GM10248 (cell line): ENCODE measurements around the gene EXOC6.

ENCODE experiments used
- CTCF ChIA-PET: fragments of 300-600 bp; sonication (Branson Sonifier 250); formaldehyde crosslinking; extraction: SDS; loops from one replicate; lab custom pipeline; 2021; ENCODE audit warnings: antibody characterized with exemption; lab: Yijun Ruan, JAX
- POLR2A ChIA-PET: fragments of 350-650 bp; sonication (Branson Sonifier 250); formaldehyde crosslinking; extraction: SDS; loops from one replicate; lab custom pipeline; 2020; ENCODE audit warnings: antibody characterized with exemption; lab: Yijun Ruan, JAX
- DNase-seq: peaks from one replicate; pipeline ENCODE4 v3.0.0; 2012; ENCODE audit errors: extremely low spot score
- CTCF ChIP-seq: IDR thresholded peaks from 2 replicates; pipeline ENCODE4 v1.5.1; 2012; ENCODE audit warnings: mild to moderate bottlenecking, low read depth; ENCODE audit errors: extremely low read depth, missing control alignments, control extremely low read depth

Gene EXOC6

GRCh38 chr10:93068411-93069244 lies 220.3 kb downstream of the EXOC6 start:
- TF ChIP-seq CTCF, result no peak
- ChIA-PET POLR2A (no interaction called here), CTCF (interaction anchor here (0.6 to 1.7 kb wide), 3 partner anchors 11 to 286 kb away, joined by 3 to 10 read pairs (median 4); no protein-coding TSS in a partner anchor)
- no peak for DNase-seq

- DNase-seq, result no peak
- no peak for TF ChIP-seq CTCF
- CTCF ChIA-PET, result no interaction called here
- POLR2A ChIA-PET, result no interaction called here
These were observed 220.9 kb downstream of the EXOC6 start for GRCh38 chr10:93069245-93069561.

- ChIA-PET POLR2A (no interaction called here), CTCF (interaction anchor here (0.8 to 1.5 kb wide), 3 partner anchors 9 to 10 kb away, joined by 3 to 5 read pairs (median 3); no protein-coding TSS in a partner anchor)
- no peak for DNase-seq
- TF ChIP-seq CTCF, result no peak
These were observed 222.3 kb downstream of the EXOC6 start for GRCh38 chr10:93070378-93071176.

GRCh38 chr10:93071177-93071472 lies 222.8 kb downstream of the EXOC6 start:
- ChIA-PET CTCF (interaction anchor here (1.1 to 1.5 kb wide), 2 partner anchors 9 kb away, joined by 3 to 5 read pairs; no protein-coding TSS in a partner anchor), POLR2A (no interaction called here)
- TF ChIP-seq CTCF, result no peak
- DNase-seq, result no peak

GRCh38 chr10:93071674-93072224 lies 223.4 kb downstream of the EXOC6 start:
- no peak for TF ChIP-seq CTCF
- no peak for DNase-seq
- CTCF ChIA-PET, result interaction anchor here (1.1 kb wide), 1 partner anchor 9 kb away, joined by 3 read pairs; no protein-coding TSS in a partner anchor
- POLR2A ChIA-PET, result no interaction called here

- ChIA-PET CTCF (interaction anchor here (0.8 to 1.2 kb wide), 2 partner anchors 219 to 297 kb away, joined by 3 read pairs; no protein-coding TSS in a partner anchor), POLR2A (no interaction called here)
- TF ChIP-seq CTCF, result no peak
- no peak for DNase-seq
These were observed 223.9 kb downstream of the EXOC6 start for GRCh38 chr10:93072225-93072712.
